ENCODE measurements around the gene BPIFB2. TPM values are rescaled to one million over a fixed set of nuclear protein-coding genes. Genes with fewer than 3 reads are reported as not detected.

The BPIFB2 gene
- total and polyA plus RNA-seq, 4 donors = 0.33 to 3.7 (median 1.5) TPM

- Histone ChIP-seq H3K9me3 (ENCODE audit: control insufficient read depth in 4 of 4, low read length in 3 of 4) (no peaks in the 10 kb centered on the region), H3K4me3 (ENCODE audit: low read depth in 1 of 3, low read length in 3 of 3) (no peak overlapping the region), H3K27me3 (ENCODE audit: control insufficient read depth in 4 of 4, insufficient read depth in 4 of 4, low read length in 3 of 4) (no peaks in the 10 kb centered on the region), H3K9ac (ENCODE audit: low read depth in 1 of 2, low read length in 2 of 2) (no peak overlapping the region), H3K27ac (ENCODE audit: low read depth in 1 of 2, low read length in 2 of 2) (no peak overlapping the region), H3K36me3 (ENCODE audit: control insufficient read depth in 4 of 4, insufficient read depth in 3 of 4, low read depth in 1 of 4, low read length in 3 of 4) (no peaks in the 10 kb centered on the region), H3K4me1 (ENCODE audit: control insufficient read depth in 4 of 4, insufficient read depth in 4 of 4, low read length in 3 of 4) (no peaks in the 10 kb centered on the region)
- TF ChIP-seq YY1 (IDR thresholded peaks at IDR 0.05) = no peak
- TF ChIP-seq RXRA (IDR thresholded peaks at IDR 0.05) = no peak
- TF ChIP-seq FOXA1 (IDR thresholded peaks at IDR 0.05) = no peak
- TF ChIP-seq HNF4G (IDR thresholded peaks at IDR 0.05) = no peak
- TF ChIP-seq RAD21 (IDR thresholded peaks at IDR 0.05) = no peak
- no peak for TF ChIP-seq MAX (IDR thresholded peaks at IDR 0.05)
- no peak for TF ChIP-seq FOXA2 (IDR thresholded peaks at IDR 0.05)
- no peak for TF ChIP-seq EGR1 (IDR thresholded peaks at IDR 0.05; ENCODE audit: low read depth in 2 of 2)
- TF ChIP-seq, protein P1, sequence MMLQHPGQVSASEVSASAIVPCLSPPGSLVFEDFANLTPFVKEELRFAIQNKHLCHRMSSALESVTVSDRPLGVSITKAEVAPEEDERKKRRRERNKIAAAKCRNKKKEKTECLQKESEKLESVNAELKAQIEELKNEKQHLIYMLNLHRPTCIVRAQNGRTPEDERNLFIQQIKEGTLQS (IDR thresholded peaks at IDR 0.05) = no peak
- TF ChIP-seq GABPA (IDR thresholded peaks at IDR 0.05 in 1 of 2, conservative IDR thresholded peaks at IDR 0.05 in 1 of 2) = no peak
- TF ChIP-seq, protein P2, sequence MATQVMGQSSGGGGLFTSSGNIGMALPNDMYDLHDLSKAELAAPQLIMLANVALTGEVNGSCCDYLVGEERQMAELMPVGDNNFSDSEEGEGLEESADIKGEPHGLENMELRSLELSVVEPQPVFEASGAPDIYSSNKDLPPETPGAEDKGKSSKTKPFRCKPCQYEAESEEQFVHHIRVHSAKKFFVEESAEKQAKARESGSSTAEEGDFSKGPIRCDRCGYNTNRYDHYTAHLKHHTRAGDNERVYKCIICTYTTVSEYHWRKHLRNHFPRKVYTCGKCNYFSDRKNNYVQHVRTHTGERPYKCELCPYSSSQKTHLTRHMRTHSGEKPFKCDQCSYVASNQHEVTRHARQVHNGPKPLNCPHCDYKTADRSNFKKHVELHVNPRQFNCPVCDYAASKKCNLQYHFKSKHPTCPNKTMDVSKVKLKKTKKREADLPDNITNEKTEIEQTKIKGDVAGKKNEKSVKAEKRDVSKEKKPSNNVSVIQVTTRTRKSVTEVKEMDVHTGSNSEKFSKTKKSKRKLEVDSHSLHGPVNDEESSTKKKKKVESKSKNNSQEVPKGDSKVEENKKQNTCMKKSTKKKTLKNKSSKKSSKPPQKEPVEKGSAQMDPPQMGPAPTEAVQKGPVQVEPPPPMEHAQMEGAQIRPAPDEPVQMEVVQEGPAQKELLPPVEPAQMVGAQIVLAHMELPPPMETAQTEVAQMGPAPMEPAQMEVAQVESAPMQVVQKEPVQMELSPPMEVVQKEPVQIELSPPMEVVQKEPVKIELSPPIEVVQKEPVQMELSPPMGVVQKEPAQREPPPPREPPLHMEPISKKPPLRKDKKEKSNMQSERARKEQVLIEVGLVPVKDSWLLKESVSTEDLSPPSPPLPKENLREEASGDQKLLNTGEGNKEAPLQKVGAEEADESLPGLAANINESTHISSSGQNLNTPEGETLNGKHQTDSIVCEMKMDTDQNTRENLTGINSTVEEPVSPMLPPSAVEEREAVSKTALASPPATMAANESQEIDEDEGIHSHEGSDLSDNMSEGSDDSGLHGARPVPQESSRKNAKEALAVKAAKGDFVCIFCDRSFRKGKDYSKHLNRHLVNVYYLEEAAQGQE (IDR thresholded peaks at IDR 0.05) = no peak
- no peak for TF ChIP-seq TAF1 (conservative IDR thresholded peaks at IDR 0.05)
- TF ChIP-seq JUND (IDR thresholded peaks at IDR 0.05) = no peak
- no peak for TF ChIP-seq HNF4A (conservative IDR thresholded peaks at IDR 0.05)
- TF ChIP-seq ZBTB33 (IDR thresholded peaks at IDR 0.05) = no peak
- no peak for TF ChIP-seq NR2F2 (IDR thresholded peaks at IDR 0.05)
- no peak for TF ChIP-seq SP1 (IDR thresholded peaks at IDR 0.05)
- TF ChIP-seq, protein P3, sequence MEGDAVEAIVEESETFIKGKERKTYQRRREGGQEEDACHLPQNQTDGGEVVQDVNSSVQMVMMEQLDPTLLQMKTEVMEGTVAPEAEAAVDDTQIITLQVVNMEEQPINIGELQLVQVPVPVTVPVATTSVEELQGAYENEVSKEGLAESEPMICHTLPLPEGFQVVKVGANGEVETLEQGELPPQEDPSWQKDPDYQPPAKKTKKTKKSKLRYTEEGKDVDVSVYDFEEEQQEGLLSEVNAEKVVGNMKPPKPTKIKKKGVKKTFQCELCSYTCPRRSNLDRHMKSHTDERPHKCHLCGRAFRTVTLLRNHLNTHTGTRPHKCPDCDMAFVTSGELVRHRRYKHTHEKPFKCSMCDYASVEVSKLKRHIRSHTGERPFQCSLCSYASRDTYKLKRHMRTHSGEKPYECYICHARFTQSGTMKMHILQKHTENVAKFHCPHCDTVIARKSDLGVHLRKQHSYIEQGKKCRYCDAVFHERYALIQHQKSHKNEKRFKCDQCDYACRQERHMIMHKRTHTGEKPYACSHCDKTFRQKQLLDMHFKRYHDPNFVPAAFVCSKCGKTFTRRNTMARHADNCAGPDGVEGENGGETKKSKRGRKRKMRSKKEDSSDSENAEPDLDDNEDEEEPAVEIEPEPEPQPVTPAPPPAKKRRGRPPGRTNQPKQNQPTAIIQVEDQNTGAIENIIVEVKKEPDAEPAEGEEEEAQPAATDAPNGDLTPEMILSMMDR (IDR thresholded peaks at IDR 0.05; ENCODE audit: low read depth, low read length, missing input control) = no peak
- WGBS = 86% methylated on average over 16 of the region's 16 CpGs
- DNase-seq (ENCODE audit: low spot score) = peak; percentile 21
Observed at GRCh38 chr20:32967961-32968457, 39.5 kb upstream of the BPIFB2 start.

All from liver (tissue), 9 donors.